Ovary (tissue), 3 donors: ENCODE data around the gene PDE4D.

Experiments used
- EP300 ChIP-seq: sonication (generic); formaldehyde crosslinking; IDR thresholded peaks from one replicate; pipeline ENCODE4 v1.6.1; 2017; ENCODE audit warnings: antibody characterized with exemption
- POLR2A ChIP-seq: fragments of 450-650 bp; IDR thresholded peaks from one replicate; pipeline ENCODE4 v1.6.1; 2017; ENCODE audit warnings: antibody characterized with exemption, mild to moderate bottlenecking, moderate library complexity
- TF ChIP-seq, protein P1 (sequence below), 3 donors: fragments of 450-650 bp in 2 of 3; fragments of 200-600 bp in 1 of 3; IDR thresholded peaks; one replicate each; pipeline versions ENCODE4 v1.5.1 to v1.8.0; 2016 to 2022; ENCODE audit warnings: antibody characterized with exemption in 3 of 3, mild to moderate bottlenecking in 1 of 3
- donor health status: DM: no; HTN: no; CAD: no.

DNA sequence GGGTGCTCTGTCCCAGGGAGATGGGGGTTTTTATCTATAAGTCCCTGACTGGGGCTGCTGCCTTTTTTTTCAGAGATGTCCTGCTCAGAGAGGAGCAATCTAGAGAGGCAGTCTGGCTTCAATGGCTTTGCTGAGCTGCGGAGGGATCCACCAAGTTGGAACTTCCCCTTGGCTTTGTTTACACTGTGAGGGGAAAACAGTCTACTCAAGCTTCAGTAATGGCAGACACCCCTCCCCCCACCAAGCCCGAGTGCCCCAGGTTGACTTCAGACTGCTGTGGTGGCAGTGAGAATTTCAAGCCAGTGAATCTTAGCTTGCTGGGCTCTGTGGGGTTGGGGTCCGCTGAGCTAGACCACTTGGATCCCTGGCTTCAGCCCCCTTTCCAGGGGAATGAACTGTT is 934.8 kb downstream of the PDE4D start:
- no peak for TF ChIP-seq POLR2A
- TF ChIP-seq, protein P1, sequence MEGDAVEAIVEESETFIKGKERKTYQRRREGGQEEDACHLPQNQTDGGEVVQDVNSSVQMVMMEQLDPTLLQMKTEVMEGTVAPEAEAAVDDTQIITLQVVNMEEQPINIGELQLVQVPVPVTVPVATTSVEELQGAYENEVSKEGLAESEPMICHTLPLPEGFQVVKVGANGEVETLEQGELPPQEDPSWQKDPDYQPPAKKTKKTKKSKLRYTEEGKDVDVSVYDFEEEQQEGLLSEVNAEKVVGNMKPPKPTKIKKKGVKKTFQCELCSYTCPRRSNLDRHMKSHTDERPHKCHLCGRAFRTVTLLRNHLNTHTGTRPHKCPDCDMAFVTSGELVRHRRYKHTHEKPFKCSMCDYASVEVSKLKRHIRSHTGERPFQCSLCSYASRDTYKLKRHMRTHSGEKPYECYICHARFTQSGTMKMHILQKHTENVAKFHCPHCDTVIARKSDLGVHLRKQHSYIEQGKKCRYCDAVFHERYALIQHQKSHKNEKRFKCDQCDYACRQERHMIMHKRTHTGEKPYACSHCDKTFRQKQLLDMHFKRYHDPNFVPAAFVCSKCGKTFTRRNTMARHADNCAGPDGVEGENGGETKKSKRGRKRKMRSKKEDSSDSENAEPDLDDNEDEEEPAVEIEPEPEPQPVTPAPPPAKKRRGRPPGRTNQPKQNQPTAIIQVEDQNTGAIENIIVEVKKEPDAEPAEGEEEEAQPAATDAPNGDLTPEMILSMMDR (IDR thresholded peaks at IDR 0.05) = no peak
- no peak for TF ChIP-seq EP300
